HTERT RPE-1 (cell line): ENCODE results near the gene PTCD1.

Experiments used
- in situ Hi-C: fragments of 300-500 bp; cut with MboI; formaldehyde crosslinking; loops from 4 replicates; pipeline ENCODE4 v1.14.3; 2020; ENCODE audit warnings: low sequenced_read_pairs

Gene PTCD1

DNA sequence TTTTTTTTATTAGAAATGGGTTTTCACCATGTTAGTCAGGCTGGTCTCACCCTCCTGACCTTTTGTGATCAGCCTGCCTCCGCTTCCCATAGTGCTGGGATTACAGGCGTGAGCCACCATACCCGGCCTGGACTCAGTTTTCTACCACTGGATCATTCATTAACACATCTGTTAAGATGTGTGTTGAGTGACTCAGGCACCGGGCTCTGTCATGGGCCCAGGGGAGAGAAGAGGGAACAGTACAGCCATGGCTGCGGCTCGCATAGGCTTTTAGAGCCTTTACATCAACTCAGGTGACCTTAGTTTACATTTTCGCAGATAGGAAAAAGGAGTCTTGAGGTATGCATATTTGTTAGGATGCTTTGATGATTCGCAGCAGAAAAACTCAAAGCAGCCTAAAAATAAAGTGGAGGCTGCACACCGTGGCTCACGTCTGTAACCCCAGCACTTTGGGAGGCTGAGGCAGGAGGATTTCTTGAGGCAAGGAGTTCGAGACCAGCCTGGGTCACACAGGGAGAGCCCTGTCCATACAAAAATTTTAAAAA lies 67.2 kb downstream of the PTCD1 start:
- in situ Hi-C loops, result no loop called here

DNA sequence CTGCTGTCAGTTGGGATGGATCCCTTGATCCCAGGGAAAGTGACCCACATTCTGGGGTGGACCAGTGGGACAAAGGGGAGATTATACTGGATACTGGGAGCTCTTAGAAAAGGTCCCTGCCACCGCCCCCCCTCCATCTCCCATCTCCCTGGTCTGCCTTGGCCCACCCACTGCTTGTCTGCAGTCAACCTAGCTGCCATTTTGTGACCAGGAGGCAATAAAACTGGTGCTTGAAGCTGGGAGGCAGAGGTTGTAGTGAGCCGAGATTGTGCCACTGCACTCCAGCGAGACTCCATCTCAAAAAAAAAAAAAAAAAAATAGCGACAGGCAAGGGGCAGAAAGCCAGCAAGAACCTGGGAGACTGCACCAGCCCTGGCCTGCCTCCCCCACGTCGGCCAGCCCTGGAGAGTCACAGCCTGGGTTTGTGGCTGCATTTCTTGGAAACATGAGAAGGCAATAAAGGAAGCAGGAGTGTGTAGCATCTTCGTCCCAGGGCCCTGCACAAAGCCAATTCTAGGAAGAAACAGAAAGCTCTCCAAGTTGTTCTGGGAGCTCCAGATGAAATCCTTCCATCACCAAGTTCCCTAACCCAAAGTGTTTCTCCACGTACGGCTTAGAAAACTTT lies 68.7 kb downstream of the PTCD1 start:
- in situ Hi-C loops, result no loop called here

DNA sequence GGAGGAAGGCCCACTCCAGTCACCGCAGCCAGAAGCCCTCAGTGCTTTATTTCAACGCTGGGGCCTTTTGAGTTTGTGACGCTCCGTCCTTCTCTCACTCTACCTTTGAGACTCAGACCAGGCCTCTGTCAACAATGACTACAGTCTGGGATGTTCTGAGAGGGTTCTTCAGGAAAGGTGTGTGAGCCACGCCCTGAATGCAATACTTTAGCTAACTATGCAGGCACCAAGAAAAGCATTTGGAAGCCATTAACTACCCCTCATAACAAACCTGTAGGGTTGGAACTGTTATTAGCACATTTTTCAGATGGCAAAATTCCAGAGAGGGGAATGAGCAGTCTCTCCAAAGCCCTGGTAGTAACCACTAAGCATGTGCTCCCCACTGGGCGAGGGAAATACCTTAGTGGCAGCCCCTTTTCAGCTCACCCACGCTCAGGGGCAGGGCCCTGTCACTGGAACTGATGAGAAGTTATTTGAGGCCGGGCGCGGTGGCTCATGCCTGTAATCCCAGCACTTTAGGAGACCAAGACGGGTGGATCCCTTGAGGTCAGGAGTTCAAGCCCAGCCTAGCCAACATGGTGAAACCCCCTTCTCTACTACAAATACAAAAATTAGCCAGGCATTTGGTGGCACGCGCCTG lies 69.7 kb downstream of the PTCD1 start:
- in situ Hi-C loops, result no loop called here
